CD14-positive monocyte (primary cell): ENCODE measurements around the gene EXTL1. TPM values are rescaled to one million over a fixed set of nuclear protein-coding genes. Genes with fewer than 3 reads are reported as not detected.
A peak's percentile ranks its signal among the peaks of the same experiment; 100 is the strongest.

Experiments
- DNase-seq, 3 donors: peaks; one replicate each; pipeline ENCODE4 v3.0.0-alpha.2; 2011 to 2022
- H2AFZ ChIP-seq: 2 replicates; pipeline ENCODE4 v1.6.0; 2012; ENCODE audit warnings: mild to moderate bottlenecking, low read depth, low read length, inconsistent platforms; ENCODE audit not compliant: insufficient read depth, poor library complexity, severe bottlenecking
- H3K27ac ChIP-seq, 2 donors: 1 replicate in 1 of 2; 2 replicates in 1 of 2; pipeline ENCODE4 v1.5.1; 2012 to 2013; ENCODE audit warnings: low read length in 2 of 2, control low read depth in 1 of 2, inconsistent platforms in 1 of 2, low read depth in 1 of 2, mild to moderate bottlenecking in 1 of 2
- H3K27me3 ChIP-seq, 2 donors: one replicate each; pipeline versions ENCODE4 v1.6.0 to v1.6.1; 2011 to 2013; ENCODE audit warnings: low read length in 2 of 2; ENCODE audit not compliant: control insufficient read depth in 2 of 2, insufficient read depth in 2 of 2
- H3K36me3 ChIP-seq, 2 donors: replicated peaks in 1 of 2; 1 replicate in 1 of 2; 2 replicates in 1 of 2; pipeline versions ENCODE4 v1.5.1 to v1.6.1; 2012 to 2013; ENCODE audit warnings: low read length in 2 of 2, control low read depth in 1 of 2, inconsistent platforms in 1 of 2, mild to moderate bottlenecking in 1 of 2; ENCODE audit not compliant: insufficient read depth in 2 of 2, control insufficient read depth in 1 of 2
- H3K4me1 ChIP-seq, 2 donors: 1 replicate in 1 of 2; 2 replicates in 1 of 2; pipeline versions ENCODE4 v1.5.1 to v1.6.1; 2012 to 2013; ENCODE audit warnings: low read length in 2 of 2, control low read depth in 1 of 2, inconsistent platforms in 1 of 2, mild to moderate bottlenecking in 1 of 2, moderate library complexity in 1 of 2; ENCODE audit not compliant: insufficient read depth in 2 of 2, control insufficient read depth in 1 of 2
- H3K4me2 ChIP-seq: replicated peaks from 2 replicates; pipeline ENCODE3; 2012; ENCODE audit warnings: low read length, moderate library complexity, mild to moderate bottlenecking; ENCODE audit not compliant: poor library complexity, severe bottlenecking; ENCODE audit errors: extremely low read depth
- H3K4me3 ChIP-seq, 3 experiments: fragments of 200-600 bp in 1 of 3; sonication (generic) in 1 of 3; replicated peaks in 1 of 3; 1 replicate in 2 of 3; 2 replicates in 1 of 3; pipeline ENCODE4 v1.5.1; 2011 to 2013; ENCODE audit warnings: low read length in 3 of 3, mild to moderate bottlenecking in 3 of 3, control low read depth in 2 of 3, low read depth in 2 of 3, inconsistent platforms in 1 of 3, moderate library complexity in 1 of 3
- H3K79me2 ChIP-seq: 2 replicates; pipeline ENCODE4 v1.6.0; 2012; ENCODE audit warnings: mild to moderate bottlenecking, control low read depth, inconsistent platforms, low read length, moderate library complexity; ENCODE audit not compliant: insufficient read depth
- H3K9ac ChIP-seq: 2 replicates; pipeline ENCODE4 v1.6.0; 2017; ENCODE audit warnings: low read length, mild to moderate bottlenecking; ENCODE audit not compliant: insufficient read depth, poor library complexity, severe bottlenecking
- H3K9me3 ChIP-seq, 2 donors: replicated peaks in 1 of 2; 1 replicate in 1 of 2; 2 replicates in 1 of 2; pipeline versions ENCODE4 v1.5.1 to v1.6.1; 2012 to 2013; ENCODE audit warnings: low read length in 2 of 2, control low read depth in 1 of 2; ENCODE audit not compliant: control insufficient read depth in 1 of 2, insufficient read depth in 1 of 2
- H4K20me1 ChIP-seq: 2 replicates; pipeline ENCODE4 v1.6.0; 2012; ENCODE audit warnings: mild to moderate bottlenecking, low read length, control low read depth, moderate library complexity; ENCODE audit not compliant: insufficient read depth
- H3K27ac Mint-ChIP-seq, 7 donors: one replicate each; pipeline ENCODE4 v1.8.0; 2020; ENCODE audit warnings: mild to moderate bottlenecking in 7 of 7, mixed read lengths in 7 of 7, moderate library complexity in 6 of 7, inconsistent platforms in 2 of 7
- H3K27me3 Mint-ChIP-seq, 3 donors: one replicate each; pipeline ENCODE4 v1.8.0; 2021 to 2022; ENCODE audit warnings: low read depth in 3 of 3, mild to moderate bottlenecking in 3 of 3, mixed read lengths in 3 of 3, moderate library complexity in 3 of 3, inconsistent platforms in 1 of 3
- H3K36me3 Mint-ChIP-seq, 2 donors: one replicate each; pipeline ENCODE4 v1.8.0; 2020; ENCODE audit warnings: mixed read lengths in 2 of 2, inconsistent platforms in 1 of 2, mild to moderate bottlenecking in 1 of 2
- H3K4me1 Mint-ChIP-seq: one replicate; pipeline ENCODE4 v1.8.0; 2020; ENCODE audit warnings: mild to moderate bottlenecking, mixed read lengths
- H3K4me3 Mint-ChIP-seq, 2 donors: one replicate each; pipeline ENCODE4 v1.8.0; 2020; ENCODE audit warnings: mild to moderate bottlenecking in 2 of 2, mixed read lengths in 2 of 2, moderate library complexity in 1 of 2
- H3K9me3 Mint-ChIP-seq, 7 donors: one replicate each; pipeline ENCODE4 v1.8.0; 2020 to 2022; ENCODE audit warnings: mixed read lengths in 7 of 7, mild to moderate bottlenecking in 6 of 7, moderate library complexity in 6 of 7, inconsistent platforms in 2 of 7
- CTCF ChIP-seq: fragments of 200-600 bp; IDR thresholded peaks from one replicate; pipeline ENCODE4 v1.8.0; 2022; ENCODE audit warnings: antibody characterized with exemption, mild to moderate bottlenecking
- WGBS: methylation state at CpG from one replicate; pipeline ENCODE4 v1.1.5; 2013; ENCODE audit warnings: missing lambda C conversion rate; ENCODE audit not compliant: insufficient coverage; 5-methylcytosine and 5-hydroxymethylcytosine counted together
- intact Hi-C, 2 donors: fragments of 100-400 bp; cut with micrococcal nuclease; formaldehyde crosslinking; loops; one replicate each; pipeline versions ENCODE4 v1.15.0 to v1.15.1; 2023
- polyA plus RNA-seq, 3 donors: library from polyadenylated mRNA; depleted of rRNA in 1 of 3; unstranded in 2 of 3; stranded (reverse) in 1 of 3; fragments of 300-500 nt in 2 of 3; fragments of >200 nt in 1 of 3; fragmentation: Illumina TruSeq in 2 of 3; gene quantifications; 1 replicate in 2 of 3; 2 replicates in 1 of 3; pipeline ENCODE4 v1.2.3, GENCODE V29; 2012 to 2021

EXTL1 gene
- polyA plus RNA-seq, 3 donors, result not detected

- peaks cover 11 to 30% (median 13%) of the 10 kb centered on the region in 3 donors for H3K27me3 Mint-ChIP-seq
- H3K36me3 ChIP-seq, result no peaks in the 10 kb centered on the region
- 93% methylated on average over 5 of the region's 6 CpGs for WGBS
These were observed 1.2 kb upstream of the EXTL1 start for GRCh38 chr1:26020330-26020768.

GRCh38 chr1:26020941-26021646, 481 bp upstream of the EXTL1 start:
- H3K4me2 ChIP-seq, result no peak overlapping the region
- no peaks in the 10 kb centered on the region for H4K20me1 ChIP-seq
- Mint-ChIP-seq H3K9me3 (peaks cover 0 to 4% (median 0%) of the 10 kb centered on the region in 7 donors), H3K36me3 (peaks cover 0 to 5% of the 10 kb centered on the region in 2 donors), H3K4me1 (peaks cover 26% of the 10 kb centered on the region), H3K27me3 (peaks cover 11 to 32% (median 13%) of the 10 kb centered on the region in 3 donors), H3K4me3 (no peak overlapping the region), H3K27ac (no peak overlapping the region)
- H3K4me3 ChIP-seq, result no peak overlapping the region
- H3K79me2 ChIP-seq, result no peaks in the 10 kb centered on the region
- no peak for TF ChIP-seq CTCF
- no peaks in the 10 kb centered on the region for H3K9me3 ChIP-seq
- no peak overlapping the region for H2AFZ ChIP-seq
- H3K9ac ChIP-seq, result no peak overlapping the region
- H3K27me3 ChIP-seq, result peaks cover 0 to 2% of the 10 kb centered on the region in 2 donors
- peaks cover 17 to 22% of the 10 kb centered on the region in 2 donors for H3K4me1 ChIP-seq
- WGBS, result 74% methylated on average over 4 of the region's 6 CpGs
- no peaks in the 10 kb centered on the region for H3K36me3 ChIP-seq
- H3K27ac ChIP-seq, result no peak overlapping the region
- DNase-seq, result no peak
- intact Hi-C loops, result no loop called here

More at GRCh38 chr1:26020330-26020768, 1.2 kb upstream of the EXTL1 start:
- Histone ChIP-seq H3K9me3 (no peaks in the 10 kb centered on the region), H3K27ac (no peak overlapping the region), H3K4me3 (no peak overlapping the region), H3K4me1 (peaks cover 25 to 29% of the 10 kb centered on the region in 2 donors), H3K9ac (no peak overlapping the region), H2AFZ (no peak overlapping the region), H4K20me1 (no peaks in the 10 kb centered on the region), H3K79me2 (no peaks in the 10 kb centered on the region), H3K27me3 (peaks cover 0 to 2% of the 10 kb centered on the region in 2 donors), H3K4me2 (no peak overlapping the region)
- DNase-seq, result no peak
- Mint-ChIP-seq H3K4me1 (peaks cover 33% of the 10 kb centered on the region), H3K27ac (no peak overlapping the region), H3K9me3 (peaks cover 0 to 4% (median 0%) of the 10 kb centered on the region in 7 donors), H3K4me3 (peak overlapping the region in 1 of 2 donors; percentile 26), H3K36me3 (peaks cover 0 to 5% of the 10 kb centered on the region in 2 donors)
- intact Hi-C loops, result no loop called here
- TF ChIP-seq CTCF, result no peak
